Measurements from ENCODE around the gene DYNC2H1.

The DYNC2H1 gene

GRCh38 chr11:103091064-103091800 is 18.0 kb upstream of the DYNC2H1 start:
- CTCF ChIA-PET: interaction anchor here (3.4 kb wide), 1 partner anchor 18 kb away, joined by 22 read pairs; the partner anchor contains the start of gene DYNC2H1
- no peak for TF ChIP-seq PKNOX1 (IDR thresholded peaks at IDR 0.05)
- no peak for TF ChIP-seq ELF4 (IDR thresholded peaks at IDR 0.05)
- TF ChIP-seq L3MBTL2 (conservative IDR thresholded peaks at IDR 0.05): peak; percentile 69; the same call in 1 of the 2 replicates
- peak; percentile 46 for DNase-seq (ENCODE audit: extremely low spot score)
- POLR2A ChIA-PET: interaction anchor here (0.6 to 3.5 kb wide), 11 partner anchors 7 to 394 kb away, joined by 3 to 115 read pairs (median 3); partner anchors contain the start of gene DYNC2H1

GRCh38 chr11:103091801-103092524 is 17.3 kb upstream of the DYNC2H1 start, which contains the start of gene DCUN1D5:
TSS of gene DCUN1D5 (minus strand) at chr11:103092160. CDS start at chr11:103091872, 288 bp downstream.
- ChIA-PET CTCF (interaction anchor here (0.6 to 3.4 kb wide), 3 partner anchors 17 to 311 kb away, joined by 3 to 22 read pairs (median 3); partner anchors contain the start of genes DYNC2H1 and MMP10), POLR2A (interaction anchor here (0.6 to 3.5 kb wide), 13 partner anchors 8 to 394 kb away, joined by 3 to 115 read pairs (median 3); partner anchors contain the start of gene DYNC2H1)
- peak; percentile 97 for DNase-seq (ENCODE audit: extremely low spot score)
- TF ChIP-seq ELF4 (IDR thresholded peaks at IDR 0.05): 0 out of 2 replicates have a peak, but pooled peaks have one; percentile 31
- TF ChIP-seq PKNOX1 (IDR thresholded peaks at IDR 0.05): peak; percentile 47
- TF ChIP-seq NFRKB (IDR thresholded peaks at IDR 0.05): no peak

GRCh38 chr11:103097279-103097678 is 11.9 kb upstream of the DYNC2H1 start:
- no peak for TF ChIP-seq L3MBTL2 (conservative IDR thresholded peaks at IDR 0.05)
- no peak for TF ChIP-seq PKNOX1 (IDR thresholded peaks at IDR 0.05)
- TF ChIP-seq HDGF (IDR thresholded peaks at IDR 0.05; ENCODE audit: borderline replicate concordance): no peak
- no peak for TF ChIP-seq TARDBP (IDR thresholded peaks at IDR 0.05)
- no peak for TF ChIP-seq NFRKB (IDR thresholded peaks at IDR 0.05)
- TF ChIP-seq ZNF384 (IDR thresholded peaks at IDR 0.05): no peak
- no peak for TF ChIP-seq BHLHE40 (IDR thresholded peaks at IDR 0.05; ENCODE audit: borderline replicate concordance)
- no peak for TF ChIP-seq LEF1 (IDR thresholded peaks at IDR 0.05; ENCODE audit: borderline replicate concordance)
- TF ChIP-seq FOXM1 (IDR thresholded peaks at IDR 0.05; ENCODE audit: borderline replicate concordance): no peak
- TF ChIP-seq FOXA1 (IDR thresholded peaks at IDR 0.05): no peak
- no peak for TF ChIP-seq SP1 (IDR thresholded peaks at IDR 0.05)
- no peak for TF ChIP-seq FOXK2 (IDR thresholded peaks at IDR 0.05)
- CTCF ChIA-PET: no interaction called here
- DNase-seq (ENCODE audit: extremely low spot score): no peak
- POLR2A ChIA-PET: interaction anchor here (2.3 kb wide), 1 partner anchor 12 kb away, joined by 8 read pairs; the partner anchor contains the start of gene DYNC2H1

GRCh38 chr11:103109818-103110388 is 677 bp downstream of the DYNC2H1 start:
- no peak for DNase-seq (ENCODE audit: extremely low spot score)
- peak; percentile 45; the same call in 1 of the 2 replicates for TF ChIP-seq L3MBTL2 (conservative IDR thresholded peaks at IDR 0.05)
- TF ChIP-seq ELF4 (IDR thresholded peaks at IDR 0.05): no peak
- TF ChIP-seq ARNT (IDR thresholded peaks at IDR 0.05): no peak
- CTCF ChIA-PET: interaction anchor here (0.6 to 2.1 kb wide), 4 partner anchors 9 to 19 kb away, joined by 3 to 22 read pairs (median 6); partner anchors contain the start of gene DCUN1D5
- POLR2A ChIA-PET: interaction anchor here (0.6 to 6.7 kb wide), 8 partner anchors 9 to 350 kb away, joined by 3 to 115 read pairs (median 6); partner anchors contain the start of gene DCUN1D5

- no peak for DNase-seq (ENCODE audit: extremely low spot score)
- CTCF ChIA-PET: no interaction called here
These were observed 1.2 kb downstream of the DYNC2H1 start for GRCh38 chr11:103110391-103110790.

GRCh38 chr11:103111400-103111799 is 2.2 kb downstream of the DYNC2H1 start:
- POLR2A ChIA-PET: interaction anchor here (0.7 kb wide), 1 partner anchor 20 kb away, joined by 3 read pairs; the partner anchor contains the start of gene DCUN1D5
- TF ChIP-seq SUZ12 (IDR thresholded peaks at IDR 0.05): no peak
- no peak for TF ChIP-seq HDGF (IDR thresholded peaks at IDR 0.05; ENCODE audit: borderline replicate concordance)
- no peak for TF ChIP-seq ELF4 (IDR thresholded peaks at IDR 0.05)
- no peak for TF ChIP-seq NFRKB (IDR thresholded peaks at IDR 0.05)
- no peak for TF ChIP-seq SP1 (IDR thresholded peaks at IDR 0.05)
- no peak for TF ChIP-seq FOXA1 (IDR thresholded peaks at IDR 0.05)
- no peak for TF ChIP-seq PKNOX1 (IDR thresholded peaks at IDR 0.05)
- TF ChIP-seq BHLHE40 (IDR thresholded peaks at IDR 0.05; ENCODE audit: borderline replicate concordance): no peak
- no peak for TF ChIP-seq TARDBP (IDR thresholded peaks at IDR 0.05)
- no peak for TF ChIP-seq L3MBTL2 (conservative IDR thresholded peaks at IDR 0.05)
- no peak for TF ChIP-seq ZNF384 (IDR thresholded peaks at IDR 0.05)
- no peak for TF ChIP-seq FOXM1 (IDR thresholded peaks at IDR 0.05; ENCODE audit: borderline replicate concordance)
- TF ChIP-seq FOXK2 (IDR thresholded peaks at IDR 0.05): no peak
- no peak for TF ChIP-seq ARNT (IDR thresholded peaks at IDR 0.05)
- no peak for TF ChIP-seq LEF1 (IDR thresholded peaks at IDR 0.05; ENCODE audit: borderline replicate concordance)
- no peak for TF ChIP-seq CTBP1 (IDR thresholded peaks at IDR 0.05; ENCODE audit: borderline replicate concordance)
- CTCF ChIA-PET: interaction anchor here (0.7 kb wide), 1 partner anchor 19 kb away, joined by 3 read pairs; no protein-coding TSS in a partner anchor
- peak; percentile 20 for DNase-seq (ENCODE audit: extremely low spot score)

More at GRCh38 chr11:103110391-103110790, 1.2 kb downstream of the DYNC2H1 start:
- no peak for TF ChIP-seq SP1 (IDR thresholded peaks at IDR 0.05)
- no peak for TF ChIP-seq FOXA1 (IDR thresholded peaks at IDR 0.05)
- POLR2A ChIA-PET: interaction anchor here (6.7 kb wide), 1 partner anchor 19 kb away, joined by 115 read pairs; the partner anchor contains the start of gene DCUN1D5

Measured in HEK293T (cell line).